Measurements from ENCODE around the gene PDCL3. TPM values are rescaled to one million over a fixed set of nuclear protein-coding genes. Genes with fewer than 3 reads are reported as not detected.

The PDCL3 gene
- polyA plus RNA-seq, 1 donor from 2014 or later: 18.5 TPM

DNA sequence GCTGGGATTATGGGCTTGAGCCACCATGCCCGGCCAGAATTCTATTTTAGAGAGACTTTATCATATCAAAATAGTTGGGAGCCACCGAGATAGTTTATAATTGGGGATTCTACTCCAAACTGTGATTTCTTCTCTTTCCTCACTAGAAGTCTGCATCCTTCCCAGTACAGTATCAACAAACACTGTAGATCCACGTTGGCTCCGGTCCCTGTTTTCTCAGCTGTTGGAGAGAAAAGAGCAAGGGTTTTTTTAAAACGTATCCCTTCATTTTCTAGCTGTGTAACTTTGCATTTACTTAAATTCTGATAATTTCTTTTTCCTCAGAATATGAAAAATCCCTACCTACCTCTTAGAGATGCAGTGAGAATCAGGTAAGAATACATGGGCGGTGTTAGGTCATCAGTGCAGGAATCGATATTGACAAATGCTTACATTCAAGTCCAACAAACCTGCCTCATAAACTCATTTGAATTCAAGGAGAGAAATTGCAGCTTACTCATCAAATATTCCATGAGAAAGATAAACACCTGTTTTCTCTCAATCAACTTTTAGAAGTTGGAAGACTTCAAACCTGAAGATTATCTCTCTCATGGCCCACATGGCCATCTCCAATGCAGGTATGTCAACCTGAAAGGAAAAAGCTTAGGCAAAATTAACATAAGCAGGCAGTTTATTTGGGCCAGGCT lies 17.7 kb upstream of the PDCL3 start:
- Histone ChIP-seq H3K4me3 (ENCODE audit: low read length) (no peak overlapping the region), H3K27me3 (ENCODE audit: insufficient read depth, low read depth, low read length) (no peaks in the 10 kb centered on the region), H3F3A (ENCODE audit: insufficient read depth, low read length, poor library complexity, severe bottlenecking) (no peaks in the 10 kb centered on the region), H3K79me2 (replicated peaks; ENCODE audit: insufficient read depth, low read length) (no peaks in the 10 kb centered on the region), H3K9me3 (ENCODE audit: low read length) (peaks cover 3% of the 10 kb centered on the region), H4K20me1 (ENCODE audit: insufficient read depth) (no peaks in the 10 kb centered on the region), H3K9me2 (ENCODE audit: insufficient read depth, low read length) (no peaks in the 10 kb centered on the region), H2AFZ (ENCODE audit: low read depth, low read length) (no peak overlapping the region), H3K36me3 (ENCODE audit: insufficient read depth, low read length) (no peaks in the 10 kb centered on the region), H3K9ac (ENCODE audit: low read length) (no peak overlapping the region), H3K4me2 (ENCODE audit: low read length) (no peak overlapping the region), H3K27ac (ENCODE audit: low read length) (no peak overlapping the region)
- TF ChIP-seq REST (IDR thresholded peaks at IDR 0.05; ENCODE audit: borderline replicate concordance): no peak

- Histone ChIP-seq H3K27ac (ENCODE audit: low read length) (no peak overlapping the region), H2AFZ (ENCODE audit: low read depth, low read length) (no peak overlapping the region), H3K27me3 (ENCODE audit: insufficient read depth, low read depth, low read length) (no peaks in the 10 kb centered on the region), H3K9me3 (ENCODE audit: low read length) (peaks cover 3% of the 10 kb centered on the region), H3K36me3 (ENCODE audit: insufficient read depth, low read length) (no peaks in the 10 kb centered on the region), H3K79me2 (replicated peaks; ENCODE audit: insufficient read depth, low read length) (no peaks in the 10 kb centered on the region), H3F3A (ENCODE audit: insufficient read depth, low read length, poor library complexity, severe bottlenecking) (no peaks in the 10 kb centered on the region), H3K4me3 (ENCODE audit: low read length) (no peak overlapping the region), H4K20me1 (ENCODE audit: insufficient read depth) (no peaks in the 10 kb centered on the region), H3K9me2 (ENCODE audit: insufficient read depth, low read length) (no peaks in the 10 kb centered on the region), H3K9ac (ENCODE audit: low read length) (no peak overlapping the region), H3K4me2 (ENCODE audit: low read length) (no peak overlapping the region)
- TF ChIP-seq RAD21 (conservative IDR thresholded peaks at IDR 0.05) (no peak), MXI1 (conservative IDR thresholded peaks at IDR 0.05; ENCODE audit: poor library complexity, severe bottlenecking) (no peak), SMC3 (conservative IDR thresholded peaks at IDR 0.05; ENCODE audit: poor library complexity) (no peak), EP300 (conservative IDR thresholded peaks at IDR 0.05; ENCODE audit: poor library complexity, severe bottlenecking) (no peak), EZH2 (IDR thresholded peaks at IDR 0.05; ENCODE audit: borderline replicate concordance, insufficient read depth, low read length, poor library complexity, severe bottlenecking) (no peak), POLR2AphosphoS5 (IDR thresholded peaks at IDR 0.05) (no peak), REST (IDR thresholded peaks at IDR 0.05; ENCODE audit: borderline replicate concordance) (no peak), TAF1 (IDR thresholded peaks at IDR 0.05; ENCODE audit: low read depth) (no peak)
- TF ChIP-seq, protein P1, sequence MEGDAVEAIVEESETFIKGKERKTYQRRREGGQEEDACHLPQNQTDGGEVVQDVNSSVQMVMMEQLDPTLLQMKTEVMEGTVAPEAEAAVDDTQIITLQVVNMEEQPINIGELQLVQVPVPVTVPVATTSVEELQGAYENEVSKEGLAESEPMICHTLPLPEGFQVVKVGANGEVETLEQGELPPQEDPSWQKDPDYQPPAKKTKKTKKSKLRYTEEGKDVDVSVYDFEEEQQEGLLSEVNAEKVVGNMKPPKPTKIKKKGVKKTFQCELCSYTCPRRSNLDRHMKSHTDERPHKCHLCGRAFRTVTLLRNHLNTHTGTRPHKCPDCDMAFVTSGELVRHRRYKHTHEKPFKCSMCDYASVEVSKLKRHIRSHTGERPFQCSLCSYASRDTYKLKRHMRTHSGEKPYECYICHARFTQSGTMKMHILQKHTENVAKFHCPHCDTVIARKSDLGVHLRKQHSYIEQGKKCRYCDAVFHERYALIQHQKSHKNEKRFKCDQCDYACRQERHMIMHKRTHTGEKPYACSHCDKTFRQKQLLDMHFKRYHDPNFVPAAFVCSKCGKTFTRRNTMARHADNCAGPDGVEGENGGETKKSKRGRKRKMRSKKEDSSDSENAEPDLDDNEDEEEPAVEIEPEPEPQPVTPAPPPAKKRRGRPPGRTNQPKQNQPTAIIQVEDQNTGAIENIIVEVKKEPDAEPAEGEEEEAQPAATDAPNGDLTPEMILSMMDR (IDR thresholded peaks at IDR 0.05; ENCODE audit: poor library complexity, severe bottlenecking): no peak
These were observed 16.3 kb upstream of the PDCL3 start for GRCh38 chr2:100546469-100546868.
